KG1 (cell line): ENCODE measurements around the gene SPATA7.

ENCODE experiments used
- DNase-seq: peaks from one replicate; lab custom pipeline; 2025; lab: John Stamatoyannopoulos, UW

Gene SPATA7

DNA sequence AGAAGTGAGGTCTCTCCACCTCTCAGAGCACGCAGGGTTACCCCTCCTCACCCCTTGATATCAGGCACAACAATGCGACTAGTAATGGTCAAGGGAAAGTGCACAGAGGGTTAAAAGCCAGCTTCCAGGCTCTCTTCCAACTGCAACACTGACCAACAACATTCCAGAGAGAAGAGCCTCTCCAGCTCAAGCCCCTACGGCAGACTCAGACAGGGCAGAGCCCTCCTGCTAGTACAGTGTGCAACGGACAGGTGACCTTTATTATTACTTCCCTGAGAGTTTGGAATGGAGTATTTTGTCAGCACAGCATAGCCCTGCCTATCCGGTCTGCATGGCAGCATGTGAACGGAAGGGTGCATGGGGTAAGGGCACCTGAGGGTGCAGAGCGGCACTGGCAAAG, 96.3 kb downstream of the SPATA7 start:
- no peak for DNase-seq

DNA sequence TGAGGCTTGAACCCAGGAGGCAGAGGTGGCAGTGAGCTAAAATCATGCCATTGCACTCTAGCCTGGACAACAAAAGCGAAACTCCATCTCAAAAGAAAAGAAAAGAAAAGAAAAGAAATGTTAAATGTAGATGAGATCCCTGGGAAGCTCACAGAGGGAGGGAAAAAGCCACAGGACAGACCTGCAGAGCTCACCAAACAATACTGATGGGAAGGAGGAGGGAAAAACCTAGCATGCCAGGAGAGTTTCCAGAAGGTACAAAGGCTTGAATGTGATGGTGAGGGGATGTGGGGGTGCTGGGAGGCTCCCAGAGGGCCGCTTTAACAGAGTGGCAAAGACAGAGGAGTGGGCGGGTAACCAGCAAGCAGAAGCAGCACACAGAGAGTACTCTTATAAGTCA, 97.1 kb downstream of the SPATA7 start:
- DNase-seq: no peak
